Endodermal cell (in vitro differentiated cells): Measurements from ENCODE around the gene METTL3. TPM values are rescaled to one million over a fixed set of nuclear protein-coding genes. Genes with fewer than 3 reads are reported as not detected.
A peak's percentile ranks its signal among the peaks of the same experiment; 100 is the strongest.

ENCODE experiments used
- DNase-seq: peaks from one replicate; pipeline ENCODE4 v3.0.0-alpha.2; 2017
- H3K27ac ChIP-seq: 2 replicates; pipeline ENCODE4 v1.5.1; 2013; ENCODE audit warnings: mild to moderate bottlenecking, low read depth, low read length, moderate library complexity
- H3K27me3 ChIP-seq: 2 replicates; pipeline ENCODE4 v1.6.1; 2013; ENCODE audit warnings: mild to moderate bottlenecking, low read length, moderate library complexity; ENCODE audit not compliant: insufficient read depth, control insufficient read depth, poor library complexity, severe bottlenecking
- H3K36me3 ChIP-seq: 2 replicates; pipeline ENCODE4 v1.7.0; 2013; ENCODE audit warnings: mild to moderate bottlenecking, low read length, moderate library complexity; ENCODE audit not compliant: control insufficient read depth, insufficient read depth
- H3K4me1 ChIP-seq: one replicate; pipeline ENCODE4 v1.7.0; 2013; ENCODE audit warnings: low read length; ENCODE audit not compliant: control insufficient read depth, insufficient read depth
- H3K4me3 ChIP-seq: 2 replicates; pipeline ENCODE4 v1.5.1; 2013; ENCODE audit warnings: mild to moderate bottlenecking, low read length, moderate library complexity
- H3K9ac ChIP-seq: 2 replicates; pipeline ENCODE4 v1.6.1; 2013; ENCODE audit warnings: mild to moderate bottlenecking, low read length, moderate library complexity; ENCODE audit not compliant: poor library complexity, severe bottlenecking; ENCODE audit errors: extremely low read depth
- H3K9me3 ChIP-seq: 2 replicates; pipeline ENCODE4 v1.6.1; 2013; ENCODE audit warnings: mild to moderate bottlenecking, low read length, moderate library complexity; ENCODE audit not compliant: control insufficient read depth
- H3K27ac Mint-ChIP-seq: 2 replicates; pipeline ENCODE4 v1.8.0; 2020; ENCODE audit warnings: mixed read lengths
- H3K27me3 Mint-ChIP-seq: 2 replicates; pipeline ENCODE4 v1.8.0; 2021; ENCODE audit warnings: mild to moderate bottlenecking, mixed read lengths; ENCODE audit not compliant: insufficient read depth
- H3K36me3 Mint-ChIP-seq: 2 replicates; pipeline ENCODE4 v1.8.0; 2020; ENCODE audit warnings: low read depth, mixed read lengths
- H3K4me1 Mint-ChIP-seq: 2 replicates; pipeline ENCODE4 v1.8.0; 2020; ENCODE audit warnings: mixed read lengths
- H3K4me3 Mint-ChIP-seq: 2 replicates; pipeline ENCODE4 v1.8.0; 2020; ENCODE audit warnings: mild to moderate bottlenecking, moderate library complexity, mixed read lengths
- H3K9me3 Mint-ChIP-seq: 2 replicates; pipeline ENCODE4 v1.8.0; 2020; ENCODE audit warnings: mild to moderate bottlenecking, mixed read lengths
- WGBS, 2 experiments: methylation state at CpG; one replicate each; pipeline versions ENCODE4 v1.1.5 to v1.1.7; 2013; ENCODE audit warnings: missing lambda C conversion rate in 2 of 2, mixed read lengths in 1 of 2; ENCODE audit not compliant: insufficient coverage in 1 of 2, insufficient read length in 1 of 2; 5-methylcytosine and 5-hydroxymethylcytosine counted together
- total RNA-seq, 2 donors: library from RNA; stranded (reverse); fragmentation: NEBNext Ultra II Directional in 1 of 2; extraction: Animal tissue kit (Norgen Biotek cat#: 25700) in 1 of 2; gene quantifications; 2 replicates in 1 of 2; 3 replicates in 1 of 2; pipeline ENCODE4 v1.2.1, GENCODE V29; 2021
- TF ChIP-seq, protein P1 (sequence below): fragments of 200-600 bp; sonication (generic); conservative IDR thresholded peaks from 2 replicates; pipeline ENCODE4 v1.5.0; 2021; ENCODE audit warnings: antibody characterized with exemption, mild to moderate bottlenecking

The METTL3 gene
- total RNA-seq, 2 donors from 2014 or later: 63.2 to 64.7 TPM

DNA sequence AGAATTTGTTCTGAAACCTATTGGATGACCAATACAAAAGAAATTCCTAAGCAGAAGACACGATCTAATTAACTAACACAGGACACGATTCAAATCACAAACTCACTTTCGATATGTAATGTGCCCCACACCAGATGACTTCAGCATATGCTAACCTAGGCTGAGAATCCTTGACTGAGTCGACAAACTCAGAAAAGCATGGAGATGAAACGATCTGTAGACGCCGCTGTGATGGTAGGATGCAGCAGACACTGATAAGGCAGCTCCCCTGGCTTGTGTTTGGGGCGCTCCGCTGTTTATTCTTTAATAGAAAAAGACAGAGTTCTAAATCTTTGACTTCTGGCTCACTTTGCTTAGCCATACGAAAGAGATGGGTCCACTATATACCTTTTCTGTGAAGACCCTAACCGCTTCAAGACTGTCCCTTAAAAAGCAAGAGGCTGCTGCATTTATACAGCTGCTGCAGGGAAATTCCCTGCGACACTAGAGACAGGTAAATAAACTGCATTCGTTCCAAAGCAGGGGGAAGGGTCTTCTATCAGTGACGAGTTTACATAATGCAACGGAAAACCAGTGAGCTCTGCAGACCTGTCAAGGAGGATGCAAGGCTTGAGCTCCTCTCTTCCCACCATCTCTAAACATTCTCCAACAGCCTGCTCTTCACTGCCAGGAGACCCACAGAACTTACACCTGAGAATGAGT, 56.1 kb downstream of the METTL3 start:
- Histone ChIP-seq H3K9me3 (no peaks in the 10 kb centered on the region), H3K27ac (no peak overlapping the region), H3K27me3 (no peaks in the 10 kb centered on the region), H3K36me3 (peaks cover 30% of the 10 kb centered on the region), H3K4me3 (peak overlapping the region; percentile 88), H3K4me1 (no peaks in the 10 kb centered on the region), H3K9ac (peak overlapping the region; percentile 91)
- WGBS, 2 experiments: 44 to 46% methylated on average over 12 to 15 of the region's 15 CpGs
- H3K4me3 Mint-ChIP-seq: peak overlapping the region; percentile 93
- H3K27ac Mint-ChIP-seq: peak overlapping the region; percentile 96
- no peak for DNase-seq
- H3K36me3 Mint-ChIP-seq: peaks cover 37% of the 10 kb centered on the region
- peaks cover 11% of the 10 kb centered on the region for H3K4me1 Mint-ChIP-seq
- H3K9me3 Mint-ChIP-seq: no peaks in the 10 kb centered on the region
- H3K27me3 Mint-ChIP-seq: no peaks in the 10 kb centered on the region
- TF ChIP-seq, protein P1, sequence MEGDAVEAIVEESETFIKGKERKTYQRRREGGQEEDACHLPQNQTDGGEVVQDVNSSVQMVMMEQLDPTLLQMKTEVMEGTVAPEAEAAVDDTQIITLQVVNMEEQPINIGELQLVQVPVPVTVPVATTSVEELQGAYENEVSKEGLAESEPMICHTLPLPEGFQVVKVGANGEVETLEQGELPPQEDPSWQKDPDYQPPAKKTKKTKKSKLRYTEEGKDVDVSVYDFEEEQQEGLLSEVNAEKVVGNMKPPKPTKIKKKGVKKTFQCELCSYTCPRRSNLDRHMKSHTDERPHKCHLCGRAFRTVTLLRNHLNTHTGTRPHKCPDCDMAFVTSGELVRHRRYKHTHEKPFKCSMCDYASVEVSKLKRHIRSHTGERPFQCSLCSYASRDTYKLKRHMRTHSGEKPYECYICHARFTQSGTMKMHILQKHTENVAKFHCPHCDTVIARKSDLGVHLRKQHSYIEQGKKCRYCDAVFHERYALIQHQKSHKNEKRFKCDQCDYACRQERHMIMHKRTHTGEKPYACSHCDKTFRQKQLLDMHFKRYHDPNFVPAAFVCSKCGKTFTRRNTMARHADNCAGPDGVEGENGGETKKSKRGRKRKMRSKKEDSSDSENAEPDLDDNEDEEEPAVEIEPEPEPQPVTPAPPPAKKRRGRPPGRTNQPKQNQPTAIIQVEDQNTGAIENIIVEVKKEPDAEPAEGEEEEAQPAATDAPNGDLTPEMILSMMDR: no peak

DNA sequence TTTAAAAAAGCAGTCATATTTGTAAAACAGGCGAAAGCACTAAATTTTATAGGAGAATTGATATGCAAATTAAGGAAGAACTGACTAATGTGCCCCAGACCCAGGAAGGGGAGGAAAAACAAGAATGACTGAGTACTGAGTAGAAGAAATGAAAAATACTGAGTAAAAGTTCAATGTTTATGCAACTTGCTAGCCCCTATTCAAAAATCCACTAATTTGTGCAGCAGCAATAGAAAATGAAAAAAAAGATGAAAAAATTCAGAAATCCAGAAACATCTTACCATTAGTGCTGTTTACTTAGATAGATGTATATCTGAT, 61.3 kb downstream of the METTL3 start:
- H3K27me3 Mint-ChIP-seq: no peaks in the 10 kb centered on the region
- Histone ChIP-seq H3K4me1 (no peaks in the 10 kb centered on the region), H3K27me3 (no peaks in the 10 kb centered on the region), H3K27ac (no peak overlapping the region), H3K36me3 (peaks cover 29% of the 10 kb centered on the region), H3K9ac (no peak overlapping the region), H3K9me3 (no peaks in the 10 kb centered on the region), H3K4me3 (no peak overlapping the region)
- H3K4me3 Mint-ChIP-seq: no peak overlapping the region
- no peaks in the 10 kb centered on the region for H3K9me3 Mint-ChIP-seq
- TF ChIP-seq, protein P1: no peak
- 96 to 100% methylated on average over 1 of the region's 1 CpG for WGBS, 2 experiments
- peaks cover 34% of the 10 kb centered on the region for H3K36me3 Mint-ChIP-seq
- H3K4me1 Mint-ChIP-seq: peaks cover 7% of the 10 kb centered on the region
- DNase-seq: no peak
- no peak overlapping the region for H3K27ac Mint-ChIP-seq

Other genes starting within 250 kb of the METTL3 start
- 1,000 to 10,000 TPM in 1 of 2 donors, 100 to 1,000 TPM in 1; 751 to 1,003 TPM for gene HNRNPC, start 241.9 kb downstream of the METTL3 start, total RNA-seq
- gene RPGRIP1, start 231.3 kb downstream of the METTL3 start, total RNA-seq: under 1 TPM in 1 of 2 donors, not detected in 1; 0.29 TPM
- 100 to 1,000 TPM; 147 to 181 TPM for gene SUPT16H, start 127.3 kb downstream of the METTL3 start, total RNA-seq
- 100 to 1,000 TPM; 126 to 130 TPM for gene CHD8, start 55.2 kb downstream of the METTL3 start, total RNA-seq
- 10 to 100 TPM; 41.2 to 42.9 TPM for gene RAB2B, start 34.4 kb downstream of the METTL3 start, total RNA-seq
- gene TOX4, start 34.1 kb downstream of the METTL3 start, total RNA-seq: 10 to 100 TPM; 60.0 to 61.5 TPM
- gene SALL2, start 15.0 kb upstream of the METTL3 start, total RNA-seq: 100 to 1,000 TPM in 1 of 2 donors, 10 to 100 TPM in 1; 78.6 to 120 TPM
- not detected for gene OR10G3, start 68.7 kb upstream of the METTL3 start, total RNA-seq
- not detected for gene OR10G2, start 123.6 kb upstream of the METTL3 start, total RNA-seq
- not detected for gene OR4E2, start 142.5 kb upstream of the METTL3 start, total RNA-seq
- not detected for gene OR4E1, start 162.5 kb upstream of the METTL3 start, total RNA-seq